H1 (cell line): ENCODE results near the gene TEX10. TPM values are rescaled to one million over a fixed set of nuclear protein-coding genes. Genes with fewer than 3 reads are reported as not detected.

Experiments used
- CTCF ChIA-PET: fragments of 300-600 bp; sonication (Branson Sonifier 250); formaldehyde crosslinking; loops from one replicate; lab custom pipeline; 2021; ENCODE audit not compliant: partially characterized antibody; lab: Charles Lee
- POLR2A ChIA-PET: fragments of 300-600 bp; sonication (Branson Sonifier 250); formaldehyde crosslinking; loops from one replicate; lab custom pipeline; 2021; ENCODE audit warnings: inconsistent platforms; ENCODE audit not compliant: partially characterized antibody; lab: Charles Lee
- DNase-seq, 2 experiments: peaks; one replicate each; pipeline versions ENCODE4 v3.0.0 to v3.0.0-alpha.2; 2010 to 2022; ENCODE audit warnings: low spot score in 2 of 2, low read depth in 1 of 2, mixed read lengths in 1 of 2
- FAIRE-seq: peaks from 2 replicates; lab custom pipeline; 2011; peaks lifted over from hg19 to GRCh38; lab: Jason Lieb, UNC
- H2AFZ ChIP-seq: 2 replicates; pipeline ENCODE4 v1.8.1; 2012; ENCODE audit warnings: low read length, inconsistent platforms
- H2AK5ac ChIP-seq: 2 replicates; pipeline ENCODE4 v1.6.1; 2013; ENCODE audit warnings: low read depth, low read length
- H2BK120ac ChIP-seq: replicated peaks from 2 replicates; pipeline ENCODE3; 2013; ENCODE audit warnings: low read depth, low read length, inconsistent platforms
- H2BK12ac ChIP-seq: 2 replicates; pipeline ENCODE4 v1.6.1; 2013; ENCODE audit warnings: low read depth, low read length
- H2BK15ac ChIP-seq: 2 replicates; pipeline ENCODE4 v1.6.1; 2013; ENCODE audit warnings: low read length
- H2BK20ac ChIP-seq: 2 replicates; pipeline ENCODE4 v1.6.1; 2013; ENCODE audit warnings: low read length
- H2BK5ac ChIP-seq: 2 replicates; pipeline ENCODE4 v1.6.1; 2013; ENCODE audit warnings: low read depth, low read length
- H3K14ac ChIP-seq: 2 replicates; pipeline ENCODE4 v1.6.1; 2013; ENCODE audit warnings: inconsistent platforms; ENCODE audit not compliant: insufficient read length
- H3K18ac ChIP-seq: 2 replicates; pipeline ENCODE4 v1.6.1; 2013; ENCODE audit warnings: low read length; ENCODE audit errors: extremely low read depth
- H3K23ac ChIP-seq: 2 replicates; pipeline ENCODE4 v1.6.1; 2013; ENCODE audit warnings: inconsistent platforms; ENCODE audit not compliant: insufficient read length
- H3K23me2 ChIP-seq: 2 replicates; pipeline ENCODE4 v1.6.1; 2013; ENCODE audit warnings: low read depth, low read length
- H3K27ac ChIP-seq: 2 replicates; pipeline ENCODE4 v1.6.1; 2011; ENCODE audit warnings: low read depth, low read length, inconsistent platforms
- H3K27me3 ChIP-seq, 4 experiments: replicated peaks in 1 of 4; 1 replicate in 1 of 4; 2 replicates in 3 of 4; pipeline versions ENCODE4 v1.6.1 to v1.8.1; 2011 to 2013; ENCODE audit warnings: low read length in 3 of 4, mild to moderate bottlenecking in 3 of 4, inconsistent platforms in 2 of 4, mixed read lengths in 2 of 4, moderate library complexity in 1 of 4; ENCODE audit not compliant: control insufficient read depth in 3 of 4, insufficient read depth in 3 of 4; ENCODE audit errors: extremely low read depth in 1 of 4
- H3K36me3 ChIP-seq, 4 experiments: 2 replicates each; pipeline versions ENCODE4 v1.6.1 to v1.8.1; 2011 to 2013; ENCODE audit warnings: mild to moderate bottlenecking in 4 of 4, low read length in 3 of 4, moderate library complexity in 2 of 4, control low read depth in 1 of 4, inconsistent platforms in 1 of 4; ENCODE audit not compliant: insufficient read depth in 4 of 4, control insufficient read depth in 2 of 4
- H3K4ac ChIP-seq: replicated peaks from 2 replicates; pipeline ENCODE3; 2013; ENCODE audit warnings: low read length, low read depth, mixed read lengths, inconsistent platforms; ENCODE audit not compliant: insufficient read length
- H3K4me1 ChIP-seq, 4 experiments: replicated peaks in 1 of 4; 1 replicate in 1 of 4; 2 replicates in 3 of 4; pipeline versions ENCODE4 v1.6.1 to v1.8.1; 2011 to 2013; ENCODE audit warnings: low read length in 3 of 4, inconsistent platforms in 2 of 4, mixed read lengths in 1 of 4; ENCODE audit not compliant: insufficient read depth in 4 of 4, control insufficient read depth in 3 of 4
- H3K4me2 ChIP-seq, 2 experiments: 2 replicates each; pipeline versions ENCODE4 v1.6.1 to v1.8.1; 2011 to 2013; ENCODE audit warnings: low read depth in 2 of 2, low read length in 2 of 2, control low read depth in 1 of 2, inconsistent platforms in 1 of 2, mild to moderate bottlenecking in 1 of 2; ENCODE audit not compliant: insufficient read depth in 1 of 2
- H3K4me3 ChIP-seq, 4 experiments: fragments of 200-600, 300-600 bp in 1 of 4; sonication (generic), shearing (Covaris generic), sonication (Bioruptor Twin) in 1 of 4; 2 replicates each; pipeline versions ENCODE4 v1.5.1 to v1.8.1; 2011 to 2016; ENCODE audit warnings: low read length in 4 of 4, low read depth in 3 of 4, control low read depth in 2 of 4, inconsistent platforms in 2 of 4, mild to moderate bottlenecking in 2 of 4, mixed read lengths in 1 of 4, moderate library complexity in 1 of 4; ENCODE audit not compliant: insufficient read depth in 2 of 4; ENCODE audit errors: extremely low read depth in 1 of 4
- H3K56ac ChIP-seq: replicated peaks from 2 replicates; pipeline ENCODE3; 2013; ENCODE audit warnings: low read depth, mild to moderate bottlenecking, mixed read lengths, low read length, inconsistent platforms; ENCODE audit not compliant: insufficient read length
- H3K79me1 ChIP-seq: 2 replicates; pipeline ENCODE4 v1.6.1; 2013; ENCODE audit warnings: low read depth, low read length, control low read depth
- H3K79me2 ChIP-seq, 2 experiments: 2 replicates each; pipeline versions ENCODE4 v1.6.1 to v1.8.1; 2012 to 2013; ENCODE audit warnings: low read length in 2 of 2, mild to moderate bottlenecking in 2 of 2, inconsistent platforms in 1 of 2; ENCODE audit not compliant: insufficient read depth in 2 of 2, control insufficient read depth in 1 of 2
- H3K9ac ChIP-seq, 4 experiments: replicated peaks in 1 of 4; 1 replicate in 1 of 4; 2 replicates in 3 of 4; pipeline versions ENCODE4 v1.6.1 to v1.8.1; 2011 to 2013; ENCODE audit warnings: low read depth in 3 of 4, low read length in 3 of 4, control low read depth in 2 of 4, mild to moderate bottlenecking in 2 of 4, moderate library complexity in 2 of 4, inconsistent platforms in 1 of 4; ENCODE audit errors: extremely low read depth in 1 of 4
- H3K9me3 ChIP-seq, 2 experiments: 2 replicates each; pipeline versions ENCODE4 v1.6.1 to v1.8.1; 2012 to 2013; ENCODE audit warnings: mild to moderate bottlenecking in 2 of 2, moderate library complexity in 2 of 2, control low read depth in 1 of 2, inconsistent platforms in 1 of 2, low read depth in 1 of 2, low read length in 1 of 2, mixed read lengths in 1 of 2; ENCODE audit not compliant: insufficient read depth in 2 of 2
- H4K20me1 ChIP-seq, 2 experiments: replicated peaks in 1 of 2; 2 replicates each; pipeline versions ENCODE3 to v1.8.1; 2011 to 2013; ENCODE audit warnings: inconsistent platforms in 2 of 2, low read length in 2 of 2, mild to moderate bottlenecking in 1 of 2; ENCODE audit not compliant: insufficient read depth in 2 of 2, control insufficient read depth in 1 of 2
- H4K5ac ChIP-seq: 2 replicates; pipeline ENCODE4 v1.6.1; 2013; ENCODE audit warnings: low read length, low read depth, mixed read lengths, inconsistent platforms; ENCODE audit not compliant: insufficient read length
- H4K8ac ChIP-seq: 2 replicates; pipeline ENCODE4 v1.8.0; 2013; ENCODE audit warnings: mild to moderate bottlenecking, moderate library complexity, low read length, inconsistent platforms; ENCODE audit not compliant: insufficient read depth; ENCODE audit errors: extremely low read depth
- H4K91ac ChIP-seq: replicated peaks from 2 replicates; pipeline ENCODE3; 2013; ENCODE audit warnings: low read length, mixed read lengths, inconsistent platforms; ENCODE audit not compliant: insufficient read length
- POLR2A ChIP-seq, 2 experiments: IDR thresholded peaks; 1 replicate in 1 of 2; 2 replicates in 1 of 2; pipeline ENCODE4 v1.6.1; 2011; ENCODE audit warnings: low read depth in 2 of 2, low read length in 2 of 2, mild to moderate bottlenecking in 2 of 2; ENCODE audit errors: control extremely low read depth in 1 of 2
- WGBS, 2 experiments: shearing (Covaris generic) in 1 of 2; methylation state at CpG; one replicate each; pipeline versions ENCODE4 v1.1.6 to v1.1.7; 2013 to 2015; ENCODE audit warnings: low lambda C conversion rate in 2 of 2, mixed read lengths in 2 of 2, inconsistent platforms in 1 of 2, low coverage in 1 of 2, missing lambda C conversion rate in 1 of 2; ENCODE audit not compliant: insufficient replicate concordance in 2 of 2, insufficient coverage in 1 of 2, insufficient read length in 1 of 2; ENCODE audit errors: extremely low coverage in 1 of 2, missing lambda C conversion rate in 1 of 2; 5-methylcytosine and 5-hydroxymethylcytosine counted together
- polyA plus RNA-seq, 7 experiments: library from polyadenylated mRNA; depleted of rRNA in 3 of 7; stranded (reverse) in 5 of 7; unstranded in 2 of 7; fragments of >200 nt in 5 of 7; fragments of 200-250 nt in 2 of 7; gene quantifications; 1 replicate in 5 of 7; 2 replicates in 1 of 7; 4 replicates in 1 of 7; pipeline versions ENCODE4 v1.2.1 to v1.2.3, GENCODE V29; 2011 to 2013; ENCODE audit warnings: missing spikeins in 2 of 7, mixed read lengths in 2 of 7
- total RNA-seq: library from RNA; stranded (reverse); fragmentation: NEBNext Ultra II Directional; extraction: Animal tissue kit (Norgen Biotek cat#: 25700); gene quantifications from 2 replicates; pipeline ENCODE4 v1.2.1, GENCODE V29; 2021
- TF ChIP-seq, protein P1 (sequence below), 3 experiments: IDR thresholded peaks; 1 replicate in 2 of 3; 2 replicates in 1 of 3; pipeline versions ENCODE4 v1.5.1 to v1.6.1; 2011; ENCODE audit warnings: low read length in 3 of 3, mild to moderate bottlenecking in 3 of 3, inconsistent platforms in 2 of 3, low read depth in 1 of 3, moderate library complexity in 1 of 3; ENCODE audit not compliant: insufficient read depth in 1 of 3; ENCODE audit errors: control extremely low read depth in 1 of 3

Gene TEX10
- total and polyA plus RNA-seq, 2 of the 8 experiments (the other 6 are each of a cell fraction or from before 2014, with no cell fraction given), result 46.9 to 81.0 TPM

DNA sequence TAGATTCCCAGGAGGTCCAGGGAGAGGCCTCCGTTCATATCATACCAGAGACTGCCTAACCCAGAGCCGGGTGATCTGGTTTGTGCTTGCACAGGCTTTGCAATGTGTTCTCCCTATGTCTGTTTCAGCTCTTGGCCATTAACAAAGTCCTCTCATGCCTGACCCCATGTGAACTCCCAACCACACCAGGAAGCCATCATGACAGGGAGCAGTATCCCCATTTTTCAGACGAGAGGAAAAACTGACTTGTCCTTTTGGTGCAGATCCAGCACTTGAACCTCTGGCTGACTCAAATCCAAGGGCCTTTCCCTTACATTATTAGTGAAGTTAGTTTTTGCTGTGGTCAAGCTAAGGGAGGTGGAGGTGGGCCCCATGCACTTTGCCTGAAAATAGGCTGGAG, 58.4 kb downstream of the TEX10 start:
- no peak overlapping the region for H3K23ac ChIP-seq
- H3K79me1 ChIP-seq, result no peaks in the 10 kb centered on the region
- H2AK5ac ChIP-seq, result no peak overlapping the region
- H3K79me2 ChIP-seq, result no peaks in the 10 kb centered on the region
- 96% methylated on average over 3 of the region's 3 CpGs; no CpG with 5 or more reads in 1 of the 2 experiments for WGBS, 2 experiments
- no peak overlapping the region for H3K56ac ChIP-seq
- no peak overlapping the region for H3K27ac ChIP-seq
- H2BK120ac ChIP-seq, result no peak overlapping the region
- CTCF ChIA-PET, result interaction anchor here (1.1 kb wide), 1 partner anchor 42 kb away, joined by 3 read pairs; no protein-coding TSS in a partner anchor
- no peak overlapping the region for H2BK15ac ChIP-seq
- H2BK12ac ChIP-seq, result no peak overlapping the region
- H2AFZ ChIP-seq, result no peak overlapping the region
- H4K8ac ChIP-seq, result no peak overlapping the region
- no peak overlapping the region for H3K14ac ChIP-seq
- no peak overlapping the region for H3K18ac ChIP-seq
- no peak overlapping the region for H3K4ac ChIP-seq
- no peak overlapping the region for H4K5ac ChIP-seq
- H2BK5ac ChIP-seq, result no peak overlapping the region
- H3K9me3 ChIP-seq, result no peaks in the 10 kb centered on the region
- DNase-seq (no peak), FAIRE-seq (no peak)
- H3K4me1 ChIP-seq, result no peaks in the 10 kb centered on the region
- POLR2A ChIA-PET, result interaction anchor here (0.6 to 2.1 kb wide), 3 partner anchors 8 to 139 kb away, joined by 3 to 7 read pairs (median 4); no protein-coding TSS in a partner anchor
- H3K4me3 ChIP-seq, result no peak overlapping the region
- H3K23me2 ChIP-seq, result peaks cover 1% of the 10 kb centered on the region; the same call in 1 of the 2 replicates
- H3K36me3 ChIP-seq, result peaks cover 2 to 27% (median 12%) of the 10 kb centered on the region in 4 experiments; a peak in 5 of 8 replicates
- H2BK20ac ChIP-seq, result no peak overlapping the region
- H3K4me2 ChIP-seq, result no peak overlapping the region
- peak in 1 of 2 experiments; percentile 24; a peak in 1 of 3 replicates for TF ChIP-seq POLR2A (IDR thresholded peaks at IDR 0.05; ENCODE audit: control extremely low read depth in 1 of 2, low read depth in 2 of 2, low read length in 2 of 2)
- TF ChIP-seq, protein P1, sequence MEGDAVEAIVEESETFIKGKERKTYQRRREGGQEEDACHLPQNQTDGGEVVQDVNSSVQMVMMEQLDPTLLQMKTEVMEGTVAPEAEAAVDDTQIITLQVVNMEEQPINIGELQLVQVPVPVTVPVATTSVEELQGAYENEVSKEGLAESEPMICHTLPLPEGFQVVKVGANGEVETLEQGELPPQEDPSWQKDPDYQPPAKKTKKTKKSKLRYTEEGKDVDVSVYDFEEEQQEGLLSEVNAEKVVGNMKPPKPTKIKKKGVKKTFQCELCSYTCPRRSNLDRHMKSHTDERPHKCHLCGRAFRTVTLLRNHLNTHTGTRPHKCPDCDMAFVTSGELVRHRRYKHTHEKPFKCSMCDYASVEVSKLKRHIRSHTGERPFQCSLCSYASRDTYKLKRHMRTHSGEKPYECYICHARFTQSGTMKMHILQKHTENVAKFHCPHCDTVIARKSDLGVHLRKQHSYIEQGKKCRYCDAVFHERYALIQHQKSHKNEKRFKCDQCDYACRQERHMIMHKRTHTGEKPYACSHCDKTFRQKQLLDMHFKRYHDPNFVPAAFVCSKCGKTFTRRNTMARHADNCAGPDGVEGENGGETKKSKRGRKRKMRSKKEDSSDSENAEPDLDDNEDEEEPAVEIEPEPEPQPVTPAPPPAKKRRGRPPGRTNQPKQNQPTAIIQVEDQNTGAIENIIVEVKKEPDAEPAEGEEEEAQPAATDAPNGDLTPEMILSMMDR (IDR thresholded peaks at IDR 0.05; ENCODE audit: control extremely low read depth in 1 of 3, insufficient read depth in 1 of 3, low read depth in 1 of 3, low read length in 3 of 3), result no peak
- H3K9ac ChIP-seq, result no peak overlapping the region
- H3K27me3 ChIP-seq, result no peaks in the 10 kb centered on the region
- H4K20me1 ChIP-seq, result peaks cover 6 to 13% of the 10 kb centered on the region in 2 experiments
- no peak overlapping the region for H4K91ac ChIP-seq
